Activated CD4-positive, alpha-beta T cell treated with anti-CD3 and anti-CD28 coated beads, Interleukin-10, Interleukin-2, amounts not matched to agents 100 ng/mL and 50 ng/mL, durations not matched to agents 16 hours and 8 hours (primary cell): ENCODE results near the gene TNFSF13B.

ENCODE experiments used
- DNase-seq: peaks from one replicate; pipeline ENCODE4 v3.0.0-alpha.2; 2020

TNFSF13B gene

DNA sequence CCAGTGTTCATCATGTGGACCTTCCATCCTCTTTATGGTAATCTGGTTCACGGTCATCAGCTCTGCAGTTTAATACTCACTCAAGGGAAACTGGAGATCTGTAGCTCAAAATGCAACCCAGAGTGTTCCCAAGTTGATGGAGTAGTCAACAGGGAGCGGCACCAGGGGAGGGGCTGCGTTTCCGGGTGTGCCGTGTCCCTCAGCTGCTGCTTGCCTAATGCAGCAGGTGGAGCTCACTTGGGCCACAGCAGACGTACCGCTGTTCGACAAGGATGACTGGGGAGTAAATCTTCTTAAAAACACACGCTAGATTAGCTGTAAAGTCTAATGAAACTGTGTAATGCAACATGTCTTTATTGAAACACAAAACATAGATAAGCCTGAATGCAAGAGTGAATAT, 81.1 kb downstream of the TNFSF13B start:
- DNase-seq, result no peak

DNA sequence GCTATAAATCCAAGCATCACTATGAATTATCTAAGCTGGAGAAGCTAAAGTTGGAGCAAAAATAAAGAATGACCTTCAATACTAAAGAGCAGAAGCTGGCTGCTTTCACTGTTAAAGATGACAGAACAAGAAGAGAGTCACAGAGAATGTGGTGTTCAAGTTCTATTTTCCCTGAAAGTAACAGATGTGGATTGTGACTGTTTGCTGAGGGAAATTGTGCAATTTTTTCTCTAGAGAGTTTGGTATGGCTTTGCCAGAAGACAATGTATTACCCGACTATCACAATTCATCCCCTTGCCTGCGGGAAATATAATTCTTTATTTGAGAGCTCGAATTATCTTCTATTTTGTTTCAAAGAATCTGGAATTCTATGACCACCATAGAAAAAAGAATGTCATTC, 83.1 kb downstream of the TNFSF13B start:
- no peak for DNase-seq

DNA sequence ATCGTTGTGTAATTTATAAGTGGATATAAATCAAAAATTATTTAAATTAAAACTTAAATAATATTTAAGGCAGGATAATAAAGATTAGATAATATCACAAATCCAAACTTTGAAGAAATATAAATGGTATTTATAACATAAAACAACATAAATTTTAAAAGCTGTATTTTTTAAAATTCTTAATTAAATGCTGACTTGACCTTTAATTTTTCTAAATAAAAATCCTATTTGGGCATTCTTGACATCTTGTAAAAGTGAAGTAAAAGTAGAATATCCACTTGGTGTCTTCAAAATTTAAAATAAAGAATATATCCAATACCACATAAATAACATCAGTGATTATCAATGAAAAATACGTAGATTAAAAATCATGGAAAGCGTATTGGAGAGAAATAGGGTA, 87.7 kb downstream of the TNFSF13B start:
- DNase-seq, result no peak
